ENCODE results near the gene CGGBP1.

CGGBP1 gene

DNA sequence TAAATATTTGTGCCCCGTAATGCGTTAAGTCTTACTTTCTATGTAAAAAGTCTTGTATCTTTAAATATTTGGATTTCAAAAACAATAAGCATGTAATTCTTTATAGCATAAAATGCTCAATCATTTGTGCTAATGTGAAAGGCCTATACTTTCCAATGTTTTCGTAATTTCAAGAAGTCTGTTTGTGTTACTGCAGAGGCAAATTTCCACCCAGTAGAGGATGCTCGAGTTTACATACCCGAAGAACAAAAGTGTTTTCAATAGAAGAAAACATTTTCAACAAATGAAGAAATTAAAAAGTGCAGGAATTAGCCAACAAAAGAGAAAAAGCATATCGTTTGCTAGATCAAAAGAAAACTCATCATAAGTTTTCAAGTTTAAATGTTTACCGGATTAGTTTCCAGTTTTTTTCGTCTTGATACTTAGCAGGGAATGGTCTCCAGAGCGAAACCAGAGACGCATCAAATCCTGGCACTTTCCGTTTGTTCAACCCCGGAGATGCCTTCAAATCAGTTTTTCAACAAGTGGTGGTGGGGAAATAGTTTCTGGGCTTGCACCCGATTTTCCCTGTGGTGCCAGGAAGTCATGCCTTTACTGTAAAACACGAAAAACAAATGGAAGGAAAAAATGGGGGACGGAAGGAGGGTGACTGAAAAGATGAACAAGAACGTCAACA is 1.0 kb downstream of the CGGBP1 start:
- Mint-ChIP-seq H3K4me3 (peak overlapping the region; percentile 99), H3K4me1 (peaks cover 43% of the 10 kb centered on the region), H3K27ac (peak overlapping the region; percentile 96), H3K9me3 (no peaks in the 10 kb centered on the region), H3K27me3 (no peaks in the 10 kb centered on the region), H3K36me3 (peaks cover 16% of the 10 kb centered on the region)
- no peak for ATAC-seq

DNA sequence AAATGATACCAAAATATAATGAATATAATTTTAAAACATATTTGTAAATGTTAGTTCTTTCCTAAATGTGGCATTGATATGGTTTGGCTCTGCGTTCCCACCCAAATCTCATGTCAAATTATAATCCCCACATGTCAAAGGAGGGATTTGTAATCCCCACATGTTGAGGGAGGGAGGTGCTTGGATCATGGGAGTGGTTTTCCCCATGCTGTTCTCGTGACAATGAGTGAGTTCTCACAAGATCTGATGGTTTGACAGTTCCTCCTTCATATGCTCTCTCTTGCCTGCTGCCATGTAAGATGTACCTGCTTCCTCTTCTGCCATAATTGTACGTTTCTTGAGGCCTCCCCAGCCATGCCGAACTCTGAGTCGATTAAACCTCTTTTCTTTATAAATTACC is 12.0 kb downstream of the CGGBP1 start:
- Mint-ChIP-seq H3K9me3 (no peaks in the 10 kb centered on the region), H3K27ac (no peak overlapping the region), H3K27me3 (no peaks in the 10 kb centered on the region), H3K4me1 (no peaks in the 10 kb centered on the region), H3K4me3 (no peak overlapping the region), H3K36me3 (no peaks in the 10 kb centered on the region)
- no peak for ATAC-seq

DNA sequence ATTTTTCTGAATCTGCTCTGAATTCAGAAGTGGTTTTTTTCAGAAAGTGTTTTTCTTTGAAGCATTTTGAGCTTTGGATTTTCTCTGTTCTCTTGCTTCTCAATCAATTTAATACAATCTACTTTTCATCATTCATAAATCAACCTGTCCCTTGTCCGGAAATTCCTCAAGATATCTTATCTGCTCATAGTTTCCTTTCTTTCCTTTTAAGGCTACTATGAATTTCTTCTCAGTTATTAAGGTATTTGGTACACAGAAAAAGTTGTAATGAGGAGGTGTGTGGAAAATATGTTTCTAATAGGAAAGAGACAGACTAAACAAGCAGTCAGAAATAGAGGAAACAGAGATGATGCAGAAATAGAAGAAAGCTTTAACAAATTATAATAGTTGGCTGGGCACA is 14.4 kb downstream of the CGGBP1 start:
- Mint-ChIP-seq H3K4me3 (no peak overlapping the region), H3K36me3 (no peaks in the 10 kb centered on the region), H3K4me1 (no peaks in the 10 kb centered on the region), H3K9me3 (no peaks in the 10 kb centered on the region), H3K27me3 (no peaks in the 10 kb centered on the region), H3K27ac (no peak overlapping the region)
- ATAC-seq, result no peak

DNA sequence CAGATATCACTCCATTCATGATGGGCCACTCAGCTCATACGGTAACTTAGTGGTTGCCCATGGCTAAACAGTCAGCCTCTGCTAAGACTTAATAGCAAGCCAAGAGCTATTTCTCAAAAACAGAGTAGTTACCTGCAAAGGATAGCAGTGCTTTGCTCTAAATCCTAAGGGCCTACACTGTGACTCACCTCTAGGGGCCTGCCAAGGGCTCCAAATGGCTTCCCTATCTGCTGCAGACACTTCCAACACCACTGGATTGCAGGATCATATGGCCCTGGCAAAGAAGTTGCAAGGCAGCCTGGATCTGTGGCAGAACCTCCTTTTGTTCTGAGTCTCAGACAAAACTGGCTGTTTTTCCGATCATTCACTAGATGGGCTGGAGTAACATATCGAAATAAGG is 17.8 kb downstream of the CGGBP1 start:
- Mint-ChIP-seq H3K27me3 (no peaks in the 10 kb centered on the region), H3K27ac (no peak overlapping the region), H3K36me3 (no peaks in the 10 kb centered on the region), H3K4me3 (no peak overlapping the region), H3K4me1 (no peaks in the 10 kb centered on the region), H3K9me3 (no peaks in the 10 kb centered on the region)
- ATAC-seq, result no peak

DNA sequence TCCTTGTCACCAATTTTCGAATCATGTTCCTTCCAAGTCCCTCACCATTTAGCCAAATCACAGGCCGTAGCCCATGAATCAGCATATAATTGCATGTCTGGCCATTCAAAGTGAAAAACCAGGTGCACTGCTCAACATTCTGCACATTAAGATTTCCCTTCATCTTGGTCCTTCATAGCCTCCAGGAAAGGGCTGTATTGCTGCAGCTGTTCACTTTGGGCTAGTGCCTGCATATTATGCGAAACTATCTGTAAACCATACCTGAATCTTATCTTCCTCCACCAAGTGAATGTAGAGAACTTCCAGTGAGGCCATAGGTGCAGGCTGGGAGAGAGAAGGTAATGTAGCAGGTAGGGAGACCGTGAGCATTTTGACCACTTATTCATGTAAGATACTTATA is 18.3 kb downstream of the CGGBP1 start:
- Mint-ChIP-seq H3K4me1 (no peaks in the 10 kb centered on the region), H3K36me3 (no peaks in the 10 kb centered on the region), H3K27me3 (no peaks in the 10 kb centered on the region), H3K4me3 (no peak overlapping the region), H3K27ac (no peak overlapping the region), H3K9me3 (no peaks in the 10 kb centered on the region)
- ATAC-seq, result no peak

DNA sequence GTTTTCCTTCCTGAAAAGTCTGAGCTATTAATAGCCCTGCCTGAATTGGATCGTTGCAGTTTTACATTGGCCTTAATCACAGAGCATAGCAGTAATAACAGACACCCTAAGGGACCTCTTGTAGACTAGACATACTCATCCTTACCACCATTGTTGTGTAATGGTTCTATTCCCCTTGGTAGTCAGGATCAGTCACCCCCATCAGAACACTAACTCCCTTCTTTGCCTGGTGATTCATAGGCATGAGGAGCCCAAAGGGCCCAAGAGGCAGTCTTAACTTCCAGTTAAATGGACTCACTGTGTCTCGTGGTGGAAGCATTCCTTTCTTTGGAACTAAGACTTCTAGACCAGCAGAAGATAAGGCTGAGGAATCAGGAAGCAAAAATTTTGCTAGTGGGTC is 20.2 kb downstream of the CGGBP1 start:
- H3K36me3 Mint-ChIP-seq, result no peaks in the 10 kb centered on the region

DNA sequence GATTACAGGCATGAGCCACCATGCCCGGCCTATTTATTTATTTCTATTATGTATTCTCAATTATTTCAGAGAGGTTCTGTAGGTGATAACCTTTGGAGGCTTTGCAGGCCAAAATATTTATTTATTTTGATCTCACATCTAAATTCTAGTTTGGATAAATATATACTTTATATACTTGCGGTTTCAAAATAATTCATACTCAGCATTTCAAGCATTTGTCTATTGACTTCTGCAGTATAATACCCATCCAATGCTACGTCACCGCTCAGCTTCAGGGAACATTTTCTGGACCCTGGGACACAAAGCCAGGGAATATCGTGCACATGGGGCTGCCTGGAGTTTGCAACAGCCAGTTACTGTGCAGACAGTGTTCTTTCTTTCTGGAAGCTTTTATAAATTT is 22.6 kb downstream of the CGGBP1 start:
- H3K36me3 Mint-ChIP-seq, result no peaks in the 10 kb centered on the region
- H3K27ac Mint-ChIP-seq, result no peak overlapping the region
- H3K4me3 Mint-ChIP-seq, result no peak overlapping the region
- H3K27me3 Mint-ChIP-seq, result no peaks in the 10 kb centered on the region
- peaks cover 20% of the 10 kb centered on the region for H3K4me1 Mint-ChIP-seq
- ATAC-seq, result no peak
- no peaks in the 10 kb centered on the region for H3K9me3 Mint-ChIP-seq

More for the DNA sequence above, 20.2 kb downstream of the CGGBP1 start:
- no peaks in the 10 kb centered on the region for H3K27me3 Mint-ChIP-seq
- no peak overlapping the region for H3K4me3 Mint-ChIP-seq
- H3K27ac Mint-ChIP-seq, result no peak overlapping the region
- H3K4me1 Mint-ChIP-seq, result no peaks in the 10 kb centered on the region
- no peaks in the 10 kb centered on the region for H3K9me3 Mint-ChIP-seq
- no peak for ATAC-seq

DNA sequence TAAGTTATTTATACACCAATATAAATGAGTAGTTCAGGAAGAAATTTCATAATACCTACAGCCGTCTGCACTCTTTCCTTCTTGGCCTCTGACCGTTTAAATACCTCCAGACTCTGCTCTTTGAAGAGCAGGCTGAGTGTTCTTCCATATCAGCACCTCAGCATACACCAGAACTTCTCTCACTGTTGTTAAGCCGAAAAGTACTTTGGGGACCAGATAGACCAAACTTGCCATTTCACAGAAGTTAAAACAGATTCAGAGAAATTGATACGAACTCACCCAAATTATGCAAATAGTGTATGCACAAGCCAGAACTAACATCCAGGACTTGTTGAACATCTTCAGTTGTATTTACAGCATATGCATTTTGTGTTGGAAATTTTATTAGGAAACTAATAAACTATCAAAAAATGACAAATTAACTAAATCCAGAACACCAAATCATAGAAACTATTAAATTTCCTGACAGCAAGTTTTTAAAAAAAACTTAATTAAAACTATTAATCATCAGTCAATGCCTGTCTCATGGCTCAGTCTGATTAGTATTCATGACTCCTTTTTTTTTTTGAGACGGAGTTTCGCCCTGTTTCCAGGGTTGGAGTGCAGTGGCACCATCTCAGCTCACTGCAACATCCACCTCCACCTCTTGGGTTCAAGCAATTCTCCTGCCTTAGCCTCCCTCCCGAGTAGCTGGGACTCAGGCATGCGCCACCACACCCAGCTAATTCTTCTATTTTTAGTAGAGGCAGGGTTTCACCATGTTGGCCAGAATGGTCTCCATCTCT is 24.1 kb downstream of the CGGBP1 start:
- no peaks in the 10 kb centered on the region for H3K36me3 Mint-ChIP-seq
- H3K4me3 Mint-ChIP-seq, result no peak overlapping the region
- no peak for ATAC-seq
- H3K9me3 Mint-ChIP-seq, result no peaks in the 10 kb centered on the region
- peaks cover 25% of the 10 kb centered on the region for H3K4me1 Mint-ChIP-seq
- no peak overlapping the region for H3K27ac Mint-ChIP-seq
- H3K27me3 Mint-ChIP-seq, result no peaks in the 10 kb centered on the region

DNA sequence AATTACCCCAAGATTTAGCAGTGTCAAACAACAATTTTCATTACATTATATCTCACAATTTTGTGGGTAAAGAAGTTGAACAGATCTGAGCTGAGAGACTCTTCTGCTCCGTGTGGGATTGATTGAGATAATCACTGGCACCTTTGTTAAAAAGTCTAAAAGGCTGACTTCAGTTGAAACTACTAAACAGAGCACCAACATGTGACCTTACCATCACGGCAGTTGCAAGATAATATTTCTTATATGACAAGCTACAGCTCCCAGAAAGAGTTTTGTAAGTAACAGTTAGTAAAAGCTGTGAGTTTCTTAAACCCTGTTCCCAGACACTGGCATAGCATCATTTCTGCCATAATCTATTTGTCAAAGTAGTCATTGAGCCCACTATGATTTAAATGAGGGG is 25.0 kb downstream of the CGGBP1 start:
- Mint-ChIP-seq H3K4me1 (peaks cover 30% of the 10 kb centered on the region), H3K4me3 (no peak overlapping the region), H3K27me3 (no peaks in the 10 kb centered on the region), H3K9me3 (no peaks in the 10 kb centered on the region), H3K36me3 (no peaks in the 10 kb centered on the region), H3K27ac (no peak overlapping the region)
- no peak for ATAC-seq

DNA sequence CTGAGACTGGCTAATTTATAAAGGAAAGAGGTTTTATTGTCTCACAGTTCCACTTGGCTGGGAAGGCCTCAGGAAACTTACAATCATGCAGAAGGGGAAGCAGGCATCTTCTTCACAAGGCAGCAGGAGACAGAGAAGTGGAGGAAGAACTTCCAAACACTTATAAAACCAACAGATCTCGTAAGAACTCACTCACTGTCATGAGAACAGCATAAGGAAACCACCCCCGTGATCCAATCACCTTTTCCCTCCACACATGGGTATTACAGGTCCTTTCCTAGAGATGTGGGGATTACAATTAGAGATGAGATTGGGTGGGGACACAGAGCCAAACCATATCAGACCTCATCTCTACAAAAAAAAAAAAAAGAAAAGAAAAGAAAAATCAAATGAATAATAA is 25.7 kb downstream of the CGGBP1 start:
- Mint-ChIP-seq H3K9me3 (no peaks in the 10 kb centered on the region), H3K27ac (peak overlapping the region; percentile 93), H3K27me3 (no peaks in the 10 kb centered on the region), H3K36me3 (no peaks in the 10 kb centered on the region), H3K4me1 (peaks cover 30% of the 10 kb centered on the region), H3K4me3 (no peak overlapping the region)
- ATAC-seq, result no peak

DNA sequence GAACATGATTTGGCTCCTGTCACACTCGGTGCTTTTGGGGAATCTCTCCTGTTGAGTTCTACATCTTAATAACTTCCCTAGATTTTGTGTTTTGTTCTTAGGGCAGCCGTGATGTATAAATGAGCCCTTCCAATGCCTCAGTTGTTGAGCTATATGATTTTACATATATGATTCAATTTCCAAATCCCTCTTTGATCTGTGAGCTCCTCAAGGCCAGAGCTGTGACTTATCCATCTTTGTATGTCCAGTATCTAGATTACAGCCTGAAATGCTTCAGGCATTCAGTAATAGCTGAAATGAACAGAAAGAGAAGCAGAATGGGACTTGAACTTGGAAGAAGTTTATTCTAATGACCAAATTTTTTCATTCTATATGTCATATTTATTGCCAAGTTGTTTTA is 26.6 kb downstream of the CGGBP1 start:
- Mint-ChIP-seq H3K4me3 (peak overlapping the region; percentile 71), H3K4me1 (peaks cover 30% of the 10 kb centered on the region), H3K27me3 (no peaks in the 10 kb centered on the region), H3K27ac (peak overlapping the region; percentile 93), H3K9me3 (no peaks in the 10 kb centered on the region), H3K36me3 (no peaks in the 10 kb centered on the region)
- no peak for ATAC-seq

DNA sequence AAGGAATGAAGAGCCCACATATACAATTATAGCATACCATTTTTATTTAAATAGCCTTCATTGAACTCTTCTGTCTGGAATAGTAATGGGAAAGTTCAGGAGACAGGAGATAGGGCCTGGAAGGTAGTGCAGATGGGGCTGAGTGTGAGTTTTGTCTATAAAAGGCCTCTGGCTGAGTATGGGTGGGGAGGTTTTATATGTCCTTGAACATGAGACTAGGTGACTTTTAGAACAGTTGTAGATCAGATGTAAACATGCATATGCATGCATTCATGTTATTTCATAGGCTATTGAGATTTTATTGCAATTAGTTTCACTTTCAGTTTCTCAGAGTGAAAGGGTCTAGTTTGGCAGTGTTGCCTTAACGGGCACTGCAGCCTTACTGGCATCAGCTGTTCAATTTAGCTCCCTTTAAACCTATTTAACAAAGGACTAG is 27.1 kb downstream of the CGGBP1 start:
- H3K27ac Mint-ChIP-seq, result peak overlapping the region; percentile 93
- no peaks in the 10 kb centered on the region for H3K9me3 Mint-ChIP-seq
- H3K36me3 Mint-ChIP-seq, result no peaks in the 10 kb centered on the region
- H3K27me3 Mint-ChIP-seq, result no peaks in the 10 kb centered on the region
- H3K4me3 Mint-ChIP-seq, result peak overlapping the region; percentile 71
- peaks cover 30% of the 10 kb centered on the region for H3K4me1 Mint-ChIP-seq
- ATAC-seq, result peak; percentile 61

DNA sequence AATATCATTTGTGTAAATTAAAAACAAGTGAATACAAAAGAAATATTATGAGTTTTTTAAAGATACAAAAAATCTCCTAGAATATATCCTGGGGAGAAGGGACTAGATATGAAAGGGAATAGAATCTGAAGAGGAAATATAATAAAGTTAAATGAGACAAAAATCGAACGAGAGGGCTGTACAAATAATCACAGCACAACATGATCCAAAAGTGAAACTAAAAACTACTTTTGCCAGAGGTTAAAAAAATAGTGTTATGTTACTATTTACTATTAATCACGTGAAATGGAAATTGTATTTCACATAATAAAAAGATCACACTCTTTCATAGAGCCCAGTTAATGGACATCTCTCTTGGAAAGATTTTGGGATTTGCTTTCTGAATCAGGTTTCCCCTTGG is 28.6 kb downstream of the CGGBP1 start:
- ATAC-seq, result no peak
- peaks cover 4% of the 10 kb centered on the region for H3K9me3 Mint-ChIP-seq
- no peaks in the 10 kb centered on the region for H3K27me3 Mint-ChIP-seq
- H3K27ac Mint-ChIP-seq, result peak overlapping the region; percentile 10
- H3K36me3 Mint-ChIP-seq, result no peaks in the 10 kb centered on the region
- peaks cover 30% of the 10 kb centered on the region for H3K4me1 Mint-ChIP-seq
- H3K4me3 Mint-ChIP-seq, result no peak overlapping the region

DNA sequence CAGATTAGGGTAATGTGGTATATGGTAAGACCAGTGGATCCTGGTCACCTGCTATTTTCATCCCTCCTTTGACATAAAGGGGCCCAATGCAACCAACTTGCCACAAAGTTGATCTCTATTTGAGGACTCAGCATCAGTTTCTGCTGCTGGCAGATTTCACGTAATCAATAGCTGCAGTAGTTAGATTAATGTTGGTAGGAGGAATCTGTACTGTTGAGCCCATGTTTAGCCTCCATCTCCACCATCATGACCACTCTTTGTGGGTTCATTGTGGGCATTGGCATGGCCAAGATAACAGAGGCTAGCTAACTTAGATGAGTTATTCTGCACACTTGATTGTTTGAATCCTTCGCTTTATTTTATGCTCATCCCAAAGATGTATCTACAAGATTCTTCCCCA is 29.9 kb downstream of the CGGBP1 start:
- no peaks in the 10 kb centered on the region for H3K36me3 Mint-ChIP-seq
- peaks cover 4% of the 10 kb centered on the region for H3K9me3 Mint-ChIP-seq
- no peaks in the 10 kb centered on the region for H3K27me3 Mint-ChIP-seq
- no peak overlapping the region for H3K4me3 Mint-ChIP-seq
- peaks cover 30% of the 10 kb centered on the region for H3K4me1 Mint-ChIP-seq
- no peak for ATAC-seq
- no peak overlapping the region for H3K27ac Mint-ChIP-seq

DNA sequence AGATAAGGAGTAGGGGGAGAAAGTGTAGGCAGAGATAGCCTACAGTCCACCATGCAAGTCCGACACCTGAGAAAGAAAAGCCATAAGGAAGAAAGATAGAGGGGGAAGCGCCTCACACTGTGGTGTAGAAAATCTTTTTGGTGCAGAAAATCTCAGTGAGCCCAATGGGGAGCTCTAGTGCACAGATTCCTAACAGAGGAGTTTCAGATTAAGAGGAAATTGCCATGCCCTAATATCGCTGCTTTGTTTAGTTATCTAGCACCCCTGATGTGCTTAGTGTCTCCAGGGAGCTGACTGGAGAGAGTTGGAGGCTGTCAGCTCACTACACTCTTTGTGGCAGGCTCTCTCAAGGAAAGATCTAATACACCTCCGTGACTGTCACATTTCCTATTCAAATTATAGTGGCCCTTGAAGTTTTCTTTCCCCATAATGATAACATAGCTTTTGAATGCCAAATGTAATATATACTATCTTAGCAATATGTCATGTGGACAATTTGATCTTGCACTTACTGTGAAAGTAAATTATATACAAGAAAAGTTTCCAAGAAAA is 33.7 kb downstream of the CGGBP1 start:
- no peaks in the 10 kb centered on the region for H3K27me3 Mint-ChIP-seq

DNA sequence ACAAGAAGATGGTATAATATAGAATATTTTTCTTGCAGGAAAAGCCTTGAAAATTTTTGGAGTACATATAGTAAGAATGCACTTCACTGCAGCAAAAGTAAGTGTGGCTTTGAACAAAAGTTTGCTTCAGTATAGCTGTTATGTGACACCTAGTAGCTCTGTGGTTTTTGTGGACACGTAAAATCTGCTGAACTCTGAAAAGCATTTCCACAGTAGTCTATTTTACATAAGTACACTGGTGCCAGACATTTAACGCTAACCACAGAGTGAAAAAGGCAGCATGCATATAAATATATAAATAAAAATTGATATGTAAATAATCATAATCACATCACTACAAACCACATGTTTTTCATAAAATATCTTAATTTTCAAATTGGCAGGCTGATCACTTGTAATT is 39.8 kb downstream of the CGGBP1 start:
- H3K4me1 Mint-ChIP-seq, result no peaks in the 10 kb centered on the region
- H3K9me3 Mint-ChIP-seq, result no peaks in the 10 kb centered on the region
- H3K27me3 Mint-ChIP-seq, result peaks cover 23% of the 10 kb centered on the region
- H3K36me3 Mint-ChIP-seq, result no peaks in the 10 kb centered on the region
- H3K27ac Mint-ChIP-seq, result no peak overlapping the region
- ATAC-seq, result no peak
- H3K4me3 Mint-ChIP-seq, result no peak overlapping the region

More for the DNA sequence above, 33.7 kb downstream of the CGGBP1 start:
- no peak overlapping the region for H3K27ac Mint-ChIP-seq
- peaks cover 9% of the 10 kb centered on the region for H3K4me1 Mint-ChIP-seq
- H3K4me3 Mint-ChIP-seq, result no peak overlapping the region
- no peak for ATAC-seq
- peaks cover 4% of the 10 kb centered on the region for H3K9me3 Mint-ChIP-seq
- H3K36me3 Mint-ChIP-seq, result no peaks in the 10 kb centered on the region

Measured in stimulated activated memory B cell treated with anti-CD40 and anti-IgM and Interleukin-4, amounts not matched to agents 10 μg/mL and 1 μg/mL and 100 μg/mL, for 72 hours (primary cell).